ENCODE results near the gene ATP6V1E1. TPM values are rescaled to one million over a fixed set of nuclear protein-coding genes. Genes with fewer than 3 reads are reported as not detected.

ATP6V1E1 gene
- total RNA-seq, result 100 to 1,000 TPM; 129 to 144 TPM
- polyA plus RNA-seq (2013, experiment 1 of 2), result 88.4 TPM
- 90.0 TPM for polyA plus RNA-seq (2013, experiment 2 of 2)
- long read RNA-seq, experiment 1, transcript ATP6V1E1-201 (9 exons, 1,402 nt), result major isoform, 58 of 91 reads
- long read RNA-seq, experiment 1, partial matches to known transcripts, result 23 of 91 reads
- long read RNA-seq, experiment 1, other reads (novel, unspliced or antisense), result 7 of 91 reads
- long read RNA-seq, experiment 2, transcript ATP6V1E1-201 (9 exons, 1,402 nt), result major isoform, 87 of 95 reads
- long read RNA-seq, experiment 2, partial matches to known transcripts, result 6 of 95 reads
- long read RNA-seq, experiment 2, other reads (novel, unspliced or antisense), result 1 of 95 reads
- long read RNA-seq, experiment 3, transcript ATP6V1E1-201 (9 exons, 1,402 nt), result major isoform, 155 of 162 reads
- long read RNA-seq, experiment 3, partial matches to known transcripts, result 0 of 162 reads
- long read RNA-seq, experiment 3, other reads (novel, unspliced or antisense), result 3 of 162 reads
- long read RNA-seq, experiment 4, transcript ATP6V1E1-203 (8 exons, 994 nt), result minor isoform, 5 of 367 reads
- long read RNA-seq, experiment 4, transcript ATP6V1E1-201 (9 exons, 1,402 nt), result major isoform, 349 of 367 reads
- long read RNA-seq, experiment 4, partial matches to known transcripts, result 10 of 367 reads
- long read RNA-seq, experiment 4, other reads (novel, unspliced or antisense), result 3 of 367 reads

DNA sequence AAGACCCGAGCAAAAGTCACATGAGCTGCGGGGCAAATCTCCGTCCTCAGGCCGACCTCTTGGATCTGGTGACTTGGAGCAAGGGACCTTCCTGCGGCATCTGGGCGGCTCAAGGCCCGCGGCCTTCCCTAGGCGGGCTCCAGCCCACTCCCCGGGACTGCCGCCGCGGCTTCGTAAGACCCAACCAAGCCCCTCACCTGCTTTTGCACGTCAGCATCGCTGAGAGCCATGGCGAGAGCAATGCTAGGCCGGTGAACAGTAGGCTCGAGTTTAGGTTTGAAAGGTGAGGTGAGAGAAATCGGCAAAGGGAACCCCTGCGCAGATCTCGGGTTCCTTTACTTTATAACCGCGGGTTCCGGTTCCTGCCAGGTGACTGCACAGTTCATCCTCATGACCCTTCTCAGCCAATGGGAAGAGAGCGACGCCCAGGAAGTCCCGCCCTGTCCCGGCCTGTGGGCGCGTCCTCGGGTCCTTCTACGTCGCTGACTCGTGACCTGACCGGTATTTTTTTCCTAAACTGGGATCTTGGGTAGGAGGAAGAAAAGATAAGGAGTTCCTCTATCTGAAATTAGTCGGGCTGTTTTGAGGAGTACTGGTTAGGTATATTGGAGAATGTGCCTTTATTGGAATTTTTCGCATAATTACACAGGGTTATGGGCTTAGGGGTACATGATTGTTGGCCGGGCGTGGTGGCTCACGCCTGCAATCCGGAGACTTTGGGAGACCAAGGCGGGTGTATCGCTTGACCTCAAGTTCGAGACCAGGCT is at the start of gene ATP6V1E1:
ATP6V1E1 (minus strand) TSS at position 344 of the 767 bp plus-strand sequence; CDS start at position 230, 114 bp downstream.
- H3K27ac ChIP-seq (ENCODE audit: low read depth, low read length), result peak within 1 kb of the TSS; percentile 9
- Mint-ChIP-seq H3K36me3 (ENCODE audit: low read depth) (peaks cover 16% of the 10 kb centered on the region), H3K27ac (peak within 1 kb of the TSS; percentile 99), H3K4me1 (peaks cover 6% of the 10 kb centered on the region), H3K4me3 (peak within 1 kb of the TSS; percentile 95), H3K27me3 (ENCODE audit: insufficient read depth) (no peaks in the 10 kb centered on the region), H3K9me3 (no peaks in the 10 kb centered on the region)
- H3K4me3 ChIP-seq (ENCODE audit: low read length), result peak within 1 kb of the TSS; percentile 96
- H3K36me3 ChIP-seq (ENCODE audit: control insufficient read depth, insufficient read depth, low read length), result peaks cover 5% of the 10 kb centered on the region
- TF ChIP-seq, protein P1, sequence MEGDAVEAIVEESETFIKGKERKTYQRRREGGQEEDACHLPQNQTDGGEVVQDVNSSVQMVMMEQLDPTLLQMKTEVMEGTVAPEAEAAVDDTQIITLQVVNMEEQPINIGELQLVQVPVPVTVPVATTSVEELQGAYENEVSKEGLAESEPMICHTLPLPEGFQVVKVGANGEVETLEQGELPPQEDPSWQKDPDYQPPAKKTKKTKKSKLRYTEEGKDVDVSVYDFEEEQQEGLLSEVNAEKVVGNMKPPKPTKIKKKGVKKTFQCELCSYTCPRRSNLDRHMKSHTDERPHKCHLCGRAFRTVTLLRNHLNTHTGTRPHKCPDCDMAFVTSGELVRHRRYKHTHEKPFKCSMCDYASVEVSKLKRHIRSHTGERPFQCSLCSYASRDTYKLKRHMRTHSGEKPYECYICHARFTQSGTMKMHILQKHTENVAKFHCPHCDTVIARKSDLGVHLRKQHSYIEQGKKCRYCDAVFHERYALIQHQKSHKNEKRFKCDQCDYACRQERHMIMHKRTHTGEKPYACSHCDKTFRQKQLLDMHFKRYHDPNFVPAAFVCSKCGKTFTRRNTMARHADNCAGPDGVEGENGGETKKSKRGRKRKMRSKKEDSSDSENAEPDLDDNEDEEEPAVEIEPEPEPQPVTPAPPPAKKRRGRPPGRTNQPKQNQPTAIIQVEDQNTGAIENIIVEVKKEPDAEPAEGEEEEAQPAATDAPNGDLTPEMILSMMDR (conservative IDR thresholded peaks at IDR 0.05), result no peak
- 0 to 1% methylated on average over 24 to 45 of the region's 45 CpGs for WGBS, 2 experiments (ENCODE audit: insufficient coverage in 1 of 2, insufficient read length in 1 of 2)
- peak; percentile 99 for DNase-seq
- H3K27me3 ChIP-seq (ENCODE audit: control insufficient read depth, insufficient read depth, low read length, poor library complexity, severe bottlenecking), result no peaks in the 10 kb centered on the region
- no peaks in the 10 kb centered on the region for H3K9me3 ChIP-seq (ENCODE audit: control insufficient read depth, low read length)
- H3K4me1 ChIP-seq (ENCODE audit: control insufficient read depth, insufficient read depth, low read length), result no peaks in the 10 kb centered on the region
- H3K9ac ChIP-seq (ENCODE audit: extremely low read depth, low read length, poor library complexity, severe bottlenecking), result peak within 1 kb of the TSS; percentile 98

DNA sequence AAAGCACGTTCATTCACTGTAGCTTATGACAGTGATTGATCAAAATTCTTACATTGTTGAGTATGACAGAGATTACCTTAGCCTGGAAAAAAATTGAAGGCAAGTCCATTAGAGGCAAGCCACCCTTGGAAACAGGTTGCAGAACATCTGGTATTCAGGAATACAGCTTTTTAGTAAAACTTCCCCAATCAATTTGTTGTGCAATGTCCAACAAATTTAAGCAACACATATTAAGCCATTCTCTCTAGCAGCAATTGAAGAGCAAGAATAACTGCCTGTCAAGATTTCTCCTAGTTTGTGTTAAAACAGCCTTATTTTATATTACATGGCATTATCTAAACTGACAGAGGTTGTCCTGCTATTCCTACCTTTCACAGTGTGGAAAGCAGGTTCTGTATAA is 47.0 kb upstream of the ATP6V1E1 start:
- Mint-ChIP-seq H3K9me3 (no peaks in the 10 kb centered on the region), H3K27me3 (ENCODE audit: insufficient read depth) (no peaks in the 10 kb centered on the region), H3K36me3 (ENCODE audit: low read depth) (peaks cover 7% of the 10 kb centered on the region), H3K4me3 (no peak overlapping the region), H3K27ac (no peak overlapping the region), H3K4me1 (peaks cover 15% of the 10 kb centered on the region)
- Histone ChIP-seq H3K36me3 (ENCODE audit: control insufficient read depth, insufficient read depth, low read length) (peaks cover 3% of the 10 kb centered on the region), H3K9ac (ENCODE audit: extremely low read depth, low read length, poor library complexity, severe bottlenecking) (no peak overlapping the region), H3K4me1 (ENCODE audit: control insufficient read depth, insufficient read depth, low read length) (peaks cover 5% of the 10 kb centered on the region), H3K27me3 (ENCODE audit: control insufficient read depth, insufficient read depth, low read length, poor library complexity, severe bottlenecking) (no peaks in the 10 kb centered on the region), H3K9me3 (ENCODE audit: control insufficient read depth, low read length) (no peaks in the 10 kb centered on the region), H3K27ac (ENCODE audit: low read depth, low read length) (no peak overlapping the region), H3K4me3 (ENCODE audit: low read length) (no peak overlapping the region)
- TF ChIP-seq, protein P1 (conservative IDR thresholded peaks at IDR 0.05), result no peak
- 89 to 93% methylated on average over 1 of the region's 1 CpG for WGBS, 2 experiments (ENCODE audit: insufficient coverage in 1 of 2, insufficient read length in 1 of 2)
- DNase-seq, result no peak

DNA sequence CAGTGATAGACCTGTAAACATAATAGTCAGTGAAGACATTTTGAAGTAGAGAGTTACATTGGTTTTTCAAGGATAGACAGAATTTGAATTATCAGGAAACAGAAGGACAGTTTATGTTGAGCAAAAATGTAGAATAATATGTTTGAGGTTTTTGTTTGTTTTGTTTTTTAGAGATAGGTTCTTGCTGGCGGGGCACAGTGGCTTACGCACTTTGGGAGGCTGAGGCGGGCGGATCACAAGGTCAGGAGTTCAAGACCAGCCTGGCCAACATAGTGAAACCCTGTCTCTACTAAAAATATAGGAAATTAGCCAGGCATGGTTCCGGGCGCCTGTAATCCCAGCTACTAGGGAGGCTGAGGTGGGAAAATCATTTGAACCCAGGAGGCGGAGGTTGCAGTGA is 45.6 kb upstream of the ATP6V1E1 start:
- Histone ChIP-seq H3K36me3 (ENCODE audit: control insufficient read depth, insufficient read depth, low read length) (peaks cover 16% of the 10 kb centered on the region), H3K27ac (ENCODE audit: low read depth, low read length) (no peak overlapping the region), H3K9ac (ENCODE audit: extremely low read depth, low read length, poor library complexity, severe bottlenecking) (no peak overlapping the region), H3K27me3 (ENCODE audit: control insufficient read depth, insufficient read depth, low read length, poor library complexity, severe bottlenecking) (no peaks in the 10 kb centered on the region), H3K9me3 (ENCODE audit: control insufficient read depth, low read length) (no peaks in the 10 kb centered on the region), H3K4me1 (ENCODE audit: control insufficient read depth, insufficient read depth, low read length) (peaks cover 5% of the 10 kb centered on the region), H3K4me3 (ENCODE audit: low read length) (no peak overlapping the region)
- no peak overlapping the region for H3K27ac Mint-ChIP-seq
- peaks cover 17% of the 10 kb centered on the region for H3K36me3 Mint-ChIP-seq (ENCODE audit: low read depth)
- 93 to 95% methylated on average over 5 to 7 of the region's 7 CpGs for WGBS, 2 experiments (ENCODE audit: insufficient coverage in 1 of 2, insufficient read length in 1 of 2)
- no peaks in the 10 kb centered on the region for H3K9me3 Mint-ChIP-seq
- H3K4me1 Mint-ChIP-seq, result peaks cover 13% of the 10 kb centered on the region
- H3K4me3 Mint-ChIP-seq, result no peak overlapping the region
- DNase-seq, result no peak
- TF ChIP-seq, protein P1 (conservative IDR thresholded peaks at IDR 0.05), result no peak
- H3K27me3 Mint-ChIP-seq (ENCODE audit: insufficient read depth), result no peaks in the 10 kb centered on the region

Data from endodermal cell (in vitro differentiated cells).